ES-I3 (cell line): ENCODE measurements around the gene SNX14.
"Not testable (repeated sequence)": the region's sequence is repeated elsewhere in the genome, so short reads cannot be mapped to it uniquely, and the experiment has no call there.

Experiments
- H3K36me3 ChIP-seq: 2 replicates; pipeline ENCODE4 v1.6.1; 2013; ENCODE audit warnings: mild to moderate bottlenecking, low read length, control low read depth, moderate library complexity; ENCODE audit not compliant: insufficient read depth
- H3K4me1 ChIP-seq: 2 replicates; pipeline ENCODE4 v1.6.1; 2013; ENCODE audit warnings: mild to moderate bottlenecking, control low read depth, low read length; ENCODE audit not compliant: insufficient read depth
- H3K9ac ChIP-seq: 2 replicates; pipeline ENCODE4 v1.6.1; 2013; ENCODE audit warnings: low read depth, mild to moderate bottlenecking, low read length, moderate library complexity
- H3K9me3 ChIP-seq: 2 replicates; pipeline ENCODE4 v1.6.1; 2013; ENCODE audit warnings: mild to moderate bottlenecking, low read length, moderate library complexity; ENCODE audit not compliant: control insufficient read depth, insufficient read depth

The SNX14 gene

DNA sequence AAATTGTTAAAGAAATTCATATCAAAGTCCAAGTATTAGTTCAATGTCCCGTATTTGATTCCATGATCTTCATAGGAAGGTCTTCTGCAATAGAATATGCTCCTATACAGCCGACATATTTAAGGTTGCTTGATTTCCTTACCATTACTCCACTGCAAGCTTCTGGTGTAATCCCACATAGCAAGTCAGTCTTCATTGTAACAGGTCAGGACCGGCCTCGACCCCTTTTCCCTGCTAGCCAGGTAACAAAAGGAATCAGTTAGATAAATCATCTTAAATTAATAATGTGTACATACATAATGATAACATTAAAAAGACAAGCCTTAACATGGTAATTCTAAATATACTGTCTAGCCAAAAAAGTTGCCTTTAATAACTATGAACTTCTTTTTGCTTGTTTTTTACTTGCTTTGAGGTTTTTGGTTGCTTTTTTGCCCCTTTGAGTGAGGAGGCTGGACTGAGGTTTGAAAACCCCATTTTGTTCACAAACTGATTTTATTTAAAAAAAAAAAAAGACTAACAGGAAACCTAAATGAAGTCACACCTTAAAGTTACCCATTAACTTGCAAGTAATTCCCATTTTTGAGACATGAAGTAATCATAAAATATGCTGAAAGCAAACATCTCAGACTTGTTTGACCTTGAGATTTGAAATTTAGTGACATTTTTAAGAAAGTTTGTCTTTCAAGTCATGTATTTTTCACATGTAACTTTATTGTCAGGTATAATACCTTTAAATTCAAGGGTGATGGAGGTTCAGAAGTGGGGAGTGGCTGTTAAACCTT is 19.2 kb upstream of the SNX14 start:
- H3K9ac ChIP-seq, result no peak overlapping the region
- no peaks in the 10 kb centered on the region for H3K9me3 ChIP-seq
- no peaks in the 10 kb centered on the region for H3K4me1 ChIP-seq
- peaks cover 43% of the 10 kb centered on the region for H3K36me3 ChIP-seq

DNA sequence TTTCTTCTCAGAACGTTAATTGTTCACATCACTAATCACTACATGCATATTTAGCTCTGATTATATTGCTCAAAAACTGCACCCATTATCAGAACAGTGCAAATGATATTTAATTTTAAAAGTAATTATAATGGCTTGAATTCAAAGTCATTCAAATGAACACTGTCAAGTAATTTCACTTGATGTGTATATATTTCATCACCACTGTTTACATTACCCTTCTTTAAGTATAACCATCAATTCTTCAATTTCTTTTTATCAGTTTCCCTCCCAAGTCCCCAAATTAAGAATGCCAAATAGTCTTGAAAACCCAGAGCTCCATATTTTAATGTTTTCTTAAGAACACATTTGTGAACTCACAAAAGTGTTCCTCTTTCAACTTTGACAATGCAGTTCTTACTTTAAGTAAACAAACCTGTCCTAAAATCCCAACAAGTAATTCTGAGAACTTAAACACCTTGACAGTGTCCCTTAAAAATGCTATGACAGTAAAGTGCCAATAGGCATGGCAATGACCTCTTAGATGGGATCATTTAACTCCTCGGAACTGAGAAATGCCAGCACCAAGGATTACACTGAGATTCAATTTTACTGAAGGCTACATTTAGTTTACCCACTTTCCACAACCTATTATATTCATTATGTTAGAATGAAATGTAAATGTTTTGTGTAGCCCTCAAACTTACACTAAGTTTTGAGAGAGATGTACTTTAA is 16.7 kb upstream of the SNX14 start:
- Histone ChIP-seq H3K9ac (no peak overlapping the region), H3K9me3 (no peaks in the 10 kb centered on the region), H3K4me1 (no peaks in the 10 kb centered on the region), H3K36me3 (peaks cover 29% of the 10 kb centered on the region)

DNA sequence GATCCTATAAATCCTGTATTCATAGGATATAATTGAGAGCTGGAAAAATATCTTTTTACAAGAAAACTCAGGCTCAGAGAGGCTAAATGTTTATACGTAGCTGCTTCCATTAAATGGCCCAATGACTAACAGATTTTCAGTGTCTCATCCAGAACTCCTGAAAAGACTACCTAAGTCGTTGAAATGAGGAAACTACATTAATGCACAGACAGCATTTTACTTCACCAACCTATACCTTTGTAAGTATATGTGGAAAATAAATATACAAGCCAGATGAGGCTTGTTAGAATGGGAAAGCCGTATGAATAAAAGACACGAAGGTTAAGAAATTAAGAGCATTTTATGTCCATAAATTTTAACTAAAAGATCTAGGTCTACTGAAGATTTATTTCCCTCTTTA is 8.4 kb upstream of the SNX14 start:
- Histone ChIP-seq H3K9ac (no peak overlapping the region), H3K9me3 (no peaks in the 10 kb centered on the region), H3K4me1 (no peaks in the 10 kb centered on the region), H3K36me3 (no peaks in the 10 kb centered on the region)

DNA sequence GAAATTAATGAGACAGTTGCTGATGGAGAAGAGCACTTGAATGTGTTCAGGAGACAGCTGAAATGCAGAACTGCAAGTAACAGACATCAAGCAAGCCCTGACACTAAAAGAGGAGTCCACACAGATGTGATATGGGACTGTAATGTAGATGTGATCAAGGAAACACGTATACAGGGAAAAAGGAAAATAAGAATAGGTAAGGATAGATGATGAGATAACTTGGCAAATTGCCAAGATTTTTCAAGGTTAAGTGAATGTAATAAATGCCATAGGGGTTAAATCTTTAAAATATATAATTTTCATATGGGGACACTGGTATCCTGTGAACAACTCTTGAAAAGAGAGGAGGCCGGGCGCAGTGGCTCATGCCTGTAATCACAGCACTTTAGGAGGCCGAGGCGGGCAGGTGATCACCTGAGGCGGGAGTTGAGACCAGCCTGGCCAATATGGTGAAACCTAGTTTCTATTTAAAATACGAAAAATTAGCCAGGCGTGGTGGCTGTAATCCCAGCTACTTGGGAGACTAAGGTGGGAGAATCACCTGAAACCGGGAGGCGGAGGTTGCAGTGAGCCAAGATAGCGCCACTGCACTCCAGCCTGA is 7.2 kb upstream of the SNX14 start:
- no peaks in the 10 kb centered on the region for H3K4me1 ChIP-seq
- no peak overlapping the region for H3K9ac ChIP-seq
- H3K9me3 ChIP-seq, result no peaks in the 10 kb centered on the region
- H3K36me3 ChIP-seq, result no peaks in the 10 kb centered on the region

DNA sequence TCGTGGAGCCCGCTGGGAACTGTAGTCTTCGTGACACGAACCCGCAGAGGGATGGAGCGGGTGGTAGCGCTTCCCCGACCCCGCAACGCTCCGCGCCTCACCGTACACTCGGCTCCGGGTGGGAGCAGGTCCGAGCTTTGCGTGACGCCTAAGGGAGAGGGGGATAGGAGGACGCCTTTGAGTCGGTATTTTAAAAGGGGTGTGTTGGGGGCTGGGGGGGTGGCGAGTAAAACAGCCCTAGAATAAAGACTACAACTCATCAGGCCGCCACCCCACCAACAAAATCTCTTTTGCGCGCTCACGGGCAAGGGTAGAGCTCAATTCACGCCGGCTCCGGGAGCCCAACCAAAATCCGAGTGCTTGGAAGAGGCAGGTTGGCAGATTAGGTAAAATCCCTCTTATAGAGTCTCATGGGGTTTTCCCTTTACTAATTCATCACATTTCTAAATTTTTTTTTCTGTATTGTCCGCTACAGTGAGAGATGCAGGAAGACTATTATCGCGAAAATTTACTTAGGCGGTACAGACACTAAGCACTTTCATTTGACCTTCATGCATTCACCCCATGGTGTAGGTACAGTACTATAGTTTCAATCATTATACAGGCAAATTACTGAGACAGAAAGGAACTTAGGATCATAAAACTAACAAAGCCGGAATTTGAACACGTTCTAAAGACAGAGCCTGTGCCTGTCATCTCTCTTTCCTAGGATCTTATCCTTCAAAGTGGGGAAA is 706 bp upstream of the SNX14 start:
- Histone ChIP-seq H3K9me3 (no peaks in the 10 kb centered on the region), H3K9ac (peak overlapping the region; percentile 81), H3K4me1 (no peaks in the 10 kb centered on the region), H3K36me3 (no peaks in the 10 kb centered on the region)

DNA sequence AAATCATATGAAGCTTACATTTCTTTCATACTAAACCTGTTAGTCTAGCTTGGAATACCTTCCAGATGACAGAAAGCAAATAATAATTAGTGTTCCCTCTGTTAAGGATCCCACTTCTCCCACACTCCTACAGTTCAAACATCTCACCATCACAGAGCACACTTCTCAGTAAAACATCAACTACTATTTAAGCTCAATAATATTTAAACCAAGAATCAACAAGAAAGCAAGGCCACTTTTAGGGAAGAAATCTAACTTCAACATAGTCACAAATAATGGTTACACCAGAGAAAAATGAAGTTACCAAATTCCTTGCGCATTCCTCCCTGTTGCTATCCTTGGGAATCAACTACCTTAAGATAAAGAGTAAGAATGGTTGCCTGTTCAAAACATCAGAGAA is 1.6 kb downstream of the SNX14 start:
- no peaks in the 10 kb centered on the region for H3K4me1 ChIP-seq
- no peak overlapping the region for H3K9ac ChIP-seq
- no peaks in the 10 kb centered on the region for H3K9me3 ChIP-seq
- H3K36me3 ChIP-seq, result no peaks in the 10 kb centered on the region

DNA sequence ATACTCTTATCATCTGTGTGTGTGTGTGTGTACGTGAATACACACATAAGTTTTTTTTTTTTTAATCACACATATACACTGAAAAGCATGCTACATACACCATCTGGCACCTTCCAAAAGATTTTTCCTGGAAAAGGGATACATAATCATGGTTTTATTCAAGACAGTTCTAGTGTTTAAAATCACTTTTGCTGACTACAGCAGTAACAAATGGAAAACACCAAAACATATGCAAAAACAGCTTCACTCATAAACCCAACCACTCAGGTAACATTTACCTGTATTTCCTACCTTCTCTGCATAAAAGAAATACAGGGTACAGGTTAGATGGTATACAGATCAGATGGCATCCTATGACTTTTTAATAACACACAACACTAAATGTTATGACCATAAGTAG is 2.5 kb downstream of the SNX14 start:
- Histone ChIP-seq H3K9ac (no peak overlapping the region), H3K4me1 (no peaks in the 10 kb centered on the region), H3K9me3 (no peaks in the 10 kb centered on the region), H3K36me3 (no peaks in the 10 kb centered on the region)

DNA sequence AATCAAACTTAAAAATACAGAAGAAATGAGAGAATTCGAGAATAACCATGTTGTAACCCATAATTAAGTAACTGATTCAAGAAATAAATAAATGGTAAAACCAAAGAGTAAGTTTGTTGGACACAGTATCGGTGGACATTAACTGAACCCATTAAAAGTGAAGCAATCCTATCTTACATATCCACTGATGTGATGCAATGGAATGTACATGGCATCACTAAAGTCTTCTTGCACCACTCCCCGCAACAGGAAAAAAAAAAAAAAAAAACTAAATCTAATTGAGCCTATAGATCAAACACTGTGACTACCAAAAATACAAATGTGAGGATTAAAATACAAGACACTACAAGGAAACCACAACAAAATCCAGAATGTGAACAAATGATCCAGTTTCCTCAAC is 7.9 kb downstream of the SNX14 start:
- Histone ChIP-seq H3K36me3 (no peaks in the 10 kb centered on the region), H3K9me3 (no peaks in the 10 kb centered on the region), H3K4me1 (peaks cover 1% of the 10 kb centered on the region; the same call in 1 of the 2 replicates), H3K9ac (no peak overlapping the region)

DNA sequence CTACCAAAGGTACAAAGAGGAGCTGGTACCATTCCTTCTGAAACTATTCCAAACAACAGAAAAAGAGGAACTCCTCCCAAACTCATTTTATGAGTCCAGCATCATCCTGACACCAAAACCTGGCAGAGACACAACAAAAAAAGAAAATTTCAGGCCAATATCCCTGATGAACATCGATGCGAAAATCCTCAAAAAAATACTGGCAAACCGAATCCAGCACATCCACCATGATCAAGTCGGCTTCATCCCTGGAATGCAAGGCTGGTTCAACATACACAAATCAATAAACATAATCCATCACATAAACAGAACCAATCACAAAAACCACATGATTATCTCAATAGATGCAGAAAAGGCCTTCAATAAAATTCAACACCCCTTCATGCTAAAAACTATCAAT is 10.8 kb downstream of the SNX14 start:
- H3K9ac ChIP-seq, result not testable (repeated sequence)

DNA sequence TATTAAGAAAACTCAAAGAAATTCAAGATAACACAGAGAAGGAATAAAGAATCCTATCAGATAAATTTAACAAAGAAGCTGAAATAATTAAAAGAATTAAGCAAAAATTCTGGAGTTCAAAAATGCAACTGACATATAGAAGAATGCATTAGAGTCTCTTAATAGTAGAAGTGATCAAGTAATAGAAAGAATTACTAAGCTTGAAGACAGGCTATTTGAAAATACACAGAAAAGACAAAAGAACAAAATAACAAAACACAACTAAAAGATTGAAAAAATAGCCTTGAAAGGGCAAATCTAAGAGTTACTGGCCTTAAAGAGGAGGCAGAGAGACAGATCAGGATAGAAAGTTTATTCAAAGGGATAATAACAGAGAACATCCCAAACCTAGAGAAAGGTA is 12.1 kb downstream of the SNX14 start:
- no peaks in the 10 kb centered on the region for H3K36me3 ChIP-seq
- H3K4me1 ChIP-seq, result peaks cover 12% of the 10 kb centered on the region; the same call in 1 of the 2 replicates

More for the DNA sequence above, 10.8 kb downstream of the SNX14 start:
- H3K36me3 ChIP-seq, H3K9me3 ChIP-seq: not testable (repeated sequence)
- H3K4me1 ChIP-seq, result peaks cover 12% of the 10 kb centered on the region; the same call in 1 of the 2 replicates

DNA sequence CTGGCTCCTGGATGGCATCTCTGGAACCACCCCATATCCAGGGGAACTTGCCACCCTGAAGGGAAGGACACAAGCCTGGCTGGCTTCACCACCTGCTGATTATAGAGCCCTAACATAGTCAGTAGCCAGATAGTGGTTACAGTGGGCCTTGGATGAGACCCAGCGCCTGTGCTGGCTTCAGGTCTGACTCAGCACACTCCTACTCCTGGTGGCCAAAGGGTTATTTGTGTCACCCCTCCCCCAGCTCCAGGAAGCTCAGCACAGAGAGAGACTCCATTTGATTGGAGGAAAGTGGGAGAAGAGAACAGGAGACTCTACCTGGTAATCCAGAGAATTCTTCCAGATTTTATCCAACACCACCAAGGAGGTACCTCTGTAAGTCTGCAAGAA is 12.8 kb downstream of the SNX14 start:
- Histone ChIP-seq H3K9ac (no peak overlapping the region), H3K9me3 (no peaks in the 10 kb centered on the region), H3K36me3 (no peaks in the 10 kb centered on the region), H3K4me1 (peaks cover 12% of the 10 kb centered on the region; the same call in 1 of the 2 replicates)

More for the DNA sequence above, 12.1 kb downstream of the SNX14 start:
- H3K9ac ChIP-seq, result no peak overlapping the region
- H3K9me3 ChIP-seq, result no peaks in the 10 kb centered on the region

DNA sequence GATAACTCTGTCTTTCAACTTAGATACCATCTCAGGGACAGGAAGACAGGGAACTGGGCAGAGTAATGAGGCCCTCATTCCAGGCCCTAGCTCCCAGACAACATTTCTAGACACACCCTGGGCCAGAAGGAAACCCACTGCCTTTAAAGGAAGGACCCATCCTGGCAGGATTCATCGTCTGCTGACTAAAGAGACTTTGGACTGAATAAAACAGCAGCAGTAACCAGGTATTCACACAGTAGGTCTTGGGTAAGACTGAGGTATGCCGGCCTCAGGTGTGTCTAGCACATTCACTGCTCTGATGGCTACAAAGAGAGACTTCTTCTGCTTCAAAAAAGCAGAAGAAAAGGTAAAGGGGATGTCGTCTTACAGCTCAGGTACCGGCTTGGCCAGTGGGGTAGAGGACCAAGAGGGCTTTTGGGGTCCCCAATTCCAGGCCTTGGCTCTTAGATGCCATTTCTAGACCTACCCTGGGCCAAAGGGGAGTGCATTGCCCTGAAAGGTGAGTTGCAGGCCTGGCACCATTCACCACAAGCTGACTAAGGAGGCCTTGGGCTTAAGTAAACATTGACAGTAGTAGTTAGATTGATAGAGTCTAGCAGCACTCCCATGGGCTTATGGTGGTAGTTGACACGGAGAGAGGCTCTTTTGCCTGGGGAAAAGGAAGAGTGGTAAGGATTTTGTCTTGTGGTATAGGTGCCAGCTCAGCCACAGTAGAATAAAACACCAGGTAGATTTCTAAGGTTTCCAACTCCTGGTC is 13.4 kb downstream of the SNX14 start:
- H3K9ac ChIP-seq, result no peak overlapping the region
- no peaks in the 10 kb centered on the region for H3K9me3 ChIP-seq
- H3K36me3 ChIP-seq, result no peaks in the 10 kb centered on the region
- peaks cover 12% of the 10 kb centered on the region; the same call in 1 of the 2 replicates for H3K4me1 ChIP-seq

DNA sequence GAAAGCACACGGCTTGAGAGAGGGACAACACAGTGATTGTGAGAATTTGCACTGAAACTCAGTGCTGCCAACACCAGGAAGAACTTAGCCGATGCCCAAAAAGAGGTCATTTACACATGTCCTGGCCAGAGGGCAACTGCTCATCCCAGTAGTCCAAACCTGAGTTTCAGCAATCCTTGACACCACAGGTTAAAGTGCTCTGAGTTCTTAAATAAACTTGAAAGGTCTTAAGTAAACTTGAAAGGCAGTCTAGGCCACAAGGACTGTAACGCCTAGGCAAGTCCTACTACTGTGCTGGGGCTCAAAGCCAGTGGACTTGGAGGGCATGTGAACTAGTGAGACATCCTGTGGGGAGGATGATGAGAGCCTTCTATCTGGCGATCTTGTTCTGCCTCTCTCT is 14.1 kb downstream of the SNX14 start:
- H3K9me3 ChIP-seq, result no peaks in the 10 kb centered on the region
- H3K9ac ChIP-seq, result no peak overlapping the region
- H3K4me1 ChIP-seq, result peaks cover 12% of the 10 kb centered on the region; the same call in 1 of the 2 replicates
- H3K36me3 ChIP-seq, result no peaks in the 10 kb centered on the region

DNA sequence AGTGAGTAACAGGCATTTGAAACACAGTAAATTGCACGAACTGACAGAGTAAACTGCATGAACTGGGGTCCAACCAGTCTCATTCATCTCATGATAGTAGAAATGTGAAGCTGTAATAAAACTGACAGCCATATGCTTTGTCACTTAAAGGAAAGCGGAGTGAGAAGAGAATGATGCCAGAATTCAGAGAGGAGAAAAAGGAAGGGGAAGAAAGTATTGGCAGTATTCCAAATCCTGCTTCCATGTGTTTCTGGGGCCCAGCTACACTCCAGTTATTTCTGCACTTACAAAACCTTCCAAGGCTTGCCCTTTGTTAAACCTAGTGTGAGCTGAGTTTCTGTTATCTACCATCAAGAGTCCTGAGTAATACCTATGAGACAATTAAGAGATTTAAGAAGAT is 17.2 kb downstream of the SNX14 start:
- H3K9me3 ChIP-seq, result no peaks in the 10 kb centered on the region
- no peaks in the 10 kb centered on the region for H3K36me3 ChIP-seq
- no peak overlapping the region for H3K9ac ChIP-seq
- H3K4me1 ChIP-seq, result peaks cover 12% of the 10 kb centered on the region; the same call in 1 of the 2 replicates
